ENCODE results near the gene FBXL13.
"Not testable (repeated sequence)": the region's sequence is repeated elsewhere in the genome, so short reads cannot be mapped to it uniquely, and the experiment has no call there.

DNA sequence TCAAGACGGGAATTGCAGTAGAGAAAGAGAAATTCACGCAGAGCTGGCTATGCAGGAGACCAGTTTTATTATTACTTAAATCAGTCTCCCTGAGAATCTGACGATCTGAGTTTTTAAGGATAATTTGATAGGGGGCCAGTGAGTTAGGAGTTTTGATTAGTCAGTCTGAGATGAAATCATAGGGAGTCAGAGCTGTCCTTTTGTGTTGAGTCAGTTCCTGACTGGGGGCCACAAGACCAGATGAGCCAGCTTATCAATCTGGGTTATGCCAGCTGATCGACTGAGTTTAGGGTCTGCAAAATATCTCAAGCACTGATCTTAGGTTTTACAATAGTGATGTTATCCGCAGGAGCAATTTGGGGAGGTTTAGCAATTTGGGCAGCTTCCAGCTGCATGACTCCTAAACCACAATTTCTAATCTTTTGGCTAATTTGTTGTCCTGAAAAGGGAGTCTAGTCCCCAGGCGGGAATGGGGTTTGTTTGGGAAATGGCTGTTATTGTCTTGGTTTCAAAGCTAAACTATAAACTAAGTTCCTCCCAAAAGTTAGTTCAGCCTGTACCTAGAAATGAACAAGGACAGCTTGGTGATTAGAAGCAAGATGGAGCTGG lies 278.5 kb downstream of the FBXL13 start:
- TF ChIP-seq SIN3A (conservative IDR thresholded peaks at IDR 0.05 in 1 of 2, IDR thresholded peaks at IDR 0.05 in 1 of 2; ENCODE audit: low read depth in 1 of 2, low read length in 2 of 2); PHF8 (conservative IDR thresholded peaks at IDR 0.05; ENCODE audit: low read depth, low read length): not testable (repeated sequence)

Measured in H1 (cell line).